ENCODE data around the gene RLF.

- no peak for TF ChIP-seq CTCF (IDR thresholded peaks at IDR 0.05)
- no peak for TF ChIP-seq POLR2A (IDR thresholded peaks at IDR 0.05)
- no peak for TF ChIP-seq POLR2AphosphoS5 (IDR thresholded peaks at IDR 0.05)
- TF ChIP-seq EP300 (IDR thresholded peaks at IDR 0.05), result no peak
Observed at GRCh38 chr1:40266786-40267535, 105.8 kb downstream of the RLF start.
